Neural cell (in vitro differentiated cells): ENCODE data around the gene PTPRD.

Experiments used
- EP300 ChIP-seq: fragments of 450-650 bp; conservative IDR thresholded peaks from 2 replicates; pipeline ENCODE4 v1.6.1; 2014; ENCODE audit warnings: antibody characterized with exemption, mild to moderate bottlenecking, moderate library complexity; ENCODE audit not compliant: poor library complexity, severe bottlenecking
- EZH2 ChIP-seq: fragments of 200-600, 300-800 bp; shearing (Covaris generic), sonication (generic); IDR thresholded peaks from 2 replicates; pipeline ENCODE4 v1.6.1; 2014; ENCODE audit warnings: antibody characterized with exemption, low read length, borderline replicate concordance, mild to moderate bottlenecking; ENCODE audit not compliant: insufficient read depth, poor library complexity, severe bottlenecking
- MXI1 ChIP-seq: fragments of 450-650 bp; conservative IDR thresholded peaks from 2 replicates; pipeline ENCODE4 v1.6.1; 2014; ENCODE audit warnings: antibody characterized with exemption, mild to moderate bottlenecking; ENCODE audit not compliant: poor library complexity, severe bottlenecking
- POLR2AphosphoS5 ChIP-seq: IDR thresholded peaks from 2 replicates; pipeline ENCODE4 v1.6.1; 2012
- SMC3 ChIP-seq: fragments of 450-650 bp; conservative IDR thresholded peaks from 2 replicates; pipeline ENCODE4 v1.6.1; 2014; ENCODE audit warnings: antibody characterized with exemption, mild to moderate bottlenecking, moderate library complexity; ENCODE audit not compliant: poor library complexity
- TAF1 ChIP-seq: IDR thresholded peaks from 2 replicates; pipeline ENCODE4 v1.6.1; 2012; ENCODE audit warnings: low read depth
- TF ChIP-seq, protein P1 (sequence below): fragments of 450-650 bp; IDR thresholded peaks from 2 replicates; pipeline ENCODE4 v1.5.1; 2014; ENCODE audit warnings: antibody characterized with exemption, mild to moderate bottlenecking, moderate library complexity; ENCODE audit not compliant: poor library complexity, severe bottlenecking
- TF ChIP-seq, protein P2 (sequence below): IDR thresholded peaks from 2 replicates; pipeline ENCODE4 v1.6.1; 2012; ENCODE audit warnings: borderline replicate concordance

DNA sequence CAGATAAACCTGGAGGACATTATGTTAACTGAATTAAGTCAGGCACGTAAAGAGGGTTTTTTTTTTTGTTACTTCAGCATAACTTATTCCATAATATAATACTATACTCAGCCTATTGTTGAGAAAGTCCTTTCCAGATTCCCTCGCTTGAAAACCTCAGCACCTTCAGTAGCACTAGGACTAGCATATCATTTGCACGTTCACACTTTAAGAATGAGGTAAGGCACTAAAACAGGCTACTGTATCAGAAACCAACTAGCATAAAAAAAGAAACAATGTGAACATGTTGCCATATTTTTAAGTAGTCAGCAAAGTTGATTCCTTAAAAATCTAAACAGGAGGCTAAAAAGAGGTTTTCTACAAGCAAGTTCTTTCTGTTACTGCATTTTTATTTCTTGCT, 504.0 kb downstream of the PTPRD start:
- TF ChIP-seq, protein P1, sequence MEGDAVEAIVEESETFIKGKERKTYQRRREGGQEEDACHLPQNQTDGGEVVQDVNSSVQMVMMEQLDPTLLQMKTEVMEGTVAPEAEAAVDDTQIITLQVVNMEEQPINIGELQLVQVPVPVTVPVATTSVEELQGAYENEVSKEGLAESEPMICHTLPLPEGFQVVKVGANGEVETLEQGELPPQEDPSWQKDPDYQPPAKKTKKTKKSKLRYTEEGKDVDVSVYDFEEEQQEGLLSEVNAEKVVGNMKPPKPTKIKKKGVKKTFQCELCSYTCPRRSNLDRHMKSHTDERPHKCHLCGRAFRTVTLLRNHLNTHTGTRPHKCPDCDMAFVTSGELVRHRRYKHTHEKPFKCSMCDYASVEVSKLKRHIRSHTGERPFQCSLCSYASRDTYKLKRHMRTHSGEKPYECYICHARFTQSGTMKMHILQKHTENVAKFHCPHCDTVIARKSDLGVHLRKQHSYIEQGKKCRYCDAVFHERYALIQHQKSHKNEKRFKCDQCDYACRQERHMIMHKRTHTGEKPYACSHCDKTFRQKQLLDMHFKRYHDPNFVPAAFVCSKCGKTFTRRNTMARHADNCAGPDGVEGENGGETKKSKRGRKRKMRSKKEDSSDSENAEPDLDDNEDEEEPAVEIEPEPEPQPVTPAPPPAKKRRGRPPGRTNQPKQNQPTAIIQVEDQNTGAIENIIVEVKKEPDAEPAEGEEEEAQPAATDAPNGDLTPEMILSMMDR: no peak
- TF ChIP-seq EZH2 (no peak), TAF1 (no peak), EP300 (no peak), MXI1 (no peak), POLR2AphosphoS5 (no peak), SMC3 (no peak)
- TF ChIP-seq, protein P2, sequence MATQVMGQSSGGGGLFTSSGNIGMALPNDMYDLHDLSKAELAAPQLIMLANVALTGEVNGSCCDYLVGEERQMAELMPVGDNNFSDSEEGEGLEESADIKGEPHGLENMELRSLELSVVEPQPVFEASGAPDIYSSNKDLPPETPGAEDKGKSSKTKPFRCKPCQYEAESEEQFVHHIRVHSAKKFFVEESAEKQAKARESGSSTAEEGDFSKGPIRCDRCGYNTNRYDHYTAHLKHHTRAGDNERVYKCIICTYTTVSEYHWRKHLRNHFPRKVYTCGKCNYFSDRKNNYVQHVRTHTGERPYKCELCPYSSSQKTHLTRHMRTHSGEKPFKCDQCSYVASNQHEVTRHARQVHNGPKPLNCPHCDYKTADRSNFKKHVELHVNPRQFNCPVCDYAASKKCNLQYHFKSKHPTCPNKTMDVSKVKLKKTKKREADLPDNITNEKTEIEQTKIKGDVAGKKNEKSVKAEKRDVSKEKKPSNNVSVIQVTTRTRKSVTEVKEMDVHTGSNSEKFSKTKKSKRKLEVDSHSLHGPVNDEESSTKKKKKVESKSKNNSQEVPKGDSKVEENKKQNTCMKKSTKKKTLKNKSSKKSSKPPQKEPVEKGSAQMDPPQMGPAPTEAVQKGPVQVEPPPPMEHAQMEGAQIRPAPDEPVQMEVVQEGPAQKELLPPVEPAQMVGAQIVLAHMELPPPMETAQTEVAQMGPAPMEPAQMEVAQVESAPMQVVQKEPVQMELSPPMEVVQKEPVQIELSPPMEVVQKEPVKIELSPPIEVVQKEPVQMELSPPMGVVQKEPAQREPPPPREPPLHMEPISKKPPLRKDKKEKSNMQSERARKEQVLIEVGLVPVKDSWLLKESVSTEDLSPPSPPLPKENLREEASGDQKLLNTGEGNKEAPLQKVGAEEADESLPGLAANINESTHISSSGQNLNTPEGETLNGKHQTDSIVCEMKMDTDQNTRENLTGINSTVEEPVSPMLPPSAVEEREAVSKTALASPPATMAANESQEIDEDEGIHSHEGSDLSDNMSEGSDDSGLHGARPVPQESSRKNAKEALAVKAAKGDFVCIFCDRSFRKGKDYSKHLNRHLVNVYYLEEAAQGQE: no peak
